Measurements from ENCODE around the gene RASSF8. TPM values are rescaled to one million over a fixed set of nuclear protein-coding genes. Genes with fewer than 3 reads are reported as not detected.
A peak's percentile ranks its signal among the peaks of the same experiment; 100 is the strongest.

Gene RASSF8
- total and polyA plus RNA-seq, 4 experiments from 2014 or later = not detected

- H3K4me1 ChIP-seq (ENCODE audit: insufficient read depth, low read length) = no peaks in the 10 kb centered on the region
- H3K36me3 Mint-ChIP-seq = no peaks in the 10 kb centered on the region
- no peaks in the 10 kb centered on the region for H3K27me3 ChIP-seq (ENCODE audit: insufficient read depth, low read length)
- peaks cover 4 to 5% of the 10 kb centered on the region in 2 donors for H3K27me3 Mint-ChIP-seq
- no peaks in the 10 kb centered on the region for H3K9me3 Mint-ChIP-seq
- intact Hi-C loops (cut with micrococcal nuclease) = no loop called here
- H3K27ac ChIP-seq (ENCODE audit: low read depth, low read length) = no peak overlapping the region
- H3K4me3 Mint-ChIP-seq = no peak overlapping the region
- ChIA-PET CTCF (ENCODE audit: partially characterized antibody) (no interaction called here), POLR2A (ENCODE audit: partially characterized antibody) (no interaction called here)
- peaks cover 0 to 1% (median 0%) of the 10 kb centered on the region in 4 donors for H3K4me1 Mint-ChIP-seq
- no peak overlapping the region for H3K27ac Mint-ChIP-seq
- DNase-seq = no peak
- no peaks in the 10 kb centered on the region for H3K9me3 ChIP-seq (ENCODE audit: control insufficient read depth in 1 of 2, low read length in 2 of 2)
- H3K36me3 ChIP-seq (ENCODE audit: insufficient read depth, low read length) = no peaks in the 10 kb centered on the region
- no peak overlapping the region for H3K4me3 ChIP-seq (ENCODE audit: low read length in 2 of 2)
Observed at GRCh38 chr12:26095186-26095585, 136.7 kb downstream of the RASSF8 start.

GRCh38 chr12:26096036-26096435 is 137.6 kb downstream of the RASSF8 start:
- Mint-ChIP-seq H3K27me3 (peaks cover 5 to 6% of the 10 kb centered on the region in 2 donors), H3K27ac (no peak overlapping the region), H3K4me1 (peaks cover 0 to 1% (median 0%) of the 10 kb centered on the region in 4 donors), H3K36me3 (no peaks in the 10 kb centered on the region), H3K4me3 (no peak overlapping the region), H3K9me3 (no peaks in the 10 kb centered on the region)
- H3K27me3 ChIP-seq (ENCODE audit: insufficient read depth, low read length) = no peaks in the 10 kb centered on the region
- no peaks in the 10 kb centered on the region for H3K9me3 ChIP-seq (ENCODE audit: control insufficient read depth in 1 of 2, low read length in 2 of 2)
- no peaks in the 10 kb centered on the region for H3K36me3 ChIP-seq (ENCODE audit: insufficient read depth, low read length)
- H3K27ac ChIP-seq (ENCODE audit: low read depth, low read length) = no peak overlapping the region
- CTCF ChIA-PET (ENCODE audit: partially characterized antibody) = interaction anchor here (1.3 kb wide), 1 partner anchor 23 kb away, joined by 7 read pairs; no protein-coding TSS in a partner anchor
- POLR2A ChIA-PET (ENCODE audit: partially characterized antibody) = no interaction called here
- no peak overlapping the region for H3K4me3 ChIP-seq (ENCODE audit: low read length in 2 of 2)
- intact Hi-C loops (cut with micrococcal nuclease) = loop anchor here (2.0 kb wide), 2 partner anchors 27 to 919 kb away; partner anchors contain the start of gene TM7SF3
- DNase-seq = no peak
- no peaks in the 10 kb centered on the region for H3K4me1 ChIP-seq (ENCODE audit: insufficient read depth, low read length)

- no peak overlapping the region for H3K27ac Mint-ChIP-seq
- H3K27me3 Mint-ChIP-seq = peaks cover 7 to 9% of the 10 kb centered on the region in 2 donors
- POLR2A ChIA-PET (ENCODE audit: partially characterized antibody) = interaction anchor here (0.7 kb wide), 1 partner anchor 512 kb away, joined by 3 read pairs; no protein-coding TSS in a partner anchor
- H3K36me3 Mint-ChIP-seq = no peaks in the 10 kb centered on the region
- peaks cover 0 to 1% (median 0%) of the 10 kb centered on the region in 4 donors for H3K4me1 Mint-ChIP-seq
- Histone ChIP-seq H3K9me3 (ENCODE audit: control insufficient read depth in 1 of 2, low read length in 2 of 2) (no peaks in the 10 kb centered on the region), H3K27me3 (ENCODE audit: insufficient read depth, low read length) (no peaks in the 10 kb centered on the region), H3K4me1 (ENCODE audit: insufficient read depth, low read length) (no peaks in the 10 kb centered on the region), H3K4me3 (ENCODE audit: low read length in 2 of 2) (no peak overlapping the region), H3K27ac (ENCODE audit: low read depth, low read length) (no peak overlapping the region), H3K36me3 (ENCODE audit: insufficient read depth, low read length) (no peaks in the 10 kb centered on the region)
- intact Hi-C loops (cut with micrococcal nuclease) = loop anchor here (1.0 to 2.0 kb wide), 5 partner anchors 26 to 1209 kb away; partner anchors contain the start of gene TM7SF3
- H3K4me3 Mint-ChIP-seq = no peak overlapping the region
- peak; percentile 48 to 54 (median 49) for DNase-seq
- CTCF ChIA-PET (ENCODE audit: partially characterized antibody) = interaction anchor here (0.7 to 1.8 kb wide), 11 partner anchors 9 to 788 kb away, joined by 3 to 12 read pairs (median 5); no protein-coding TSS in a partner anchor
- H3K9me3 Mint-ChIP-seq = no peaks in the 10 kb centered on the region
Observed at GRCh38 chr12:26097046-26097878, 138.8 kb downstream of the RASSF8 start.

- Mint-ChIP-seq H3K27me3 (peaks cover 14 to 17% of the 10 kb centered on the region in 2 donors), H3K4me3 (no peak overlapping the region), H3K4me1 (peaks cover 0 to 1% (median 0%) of the 10 kb centered on the region in 4 donors), H3K9me3 (no peaks in the 10 kb centered on the region), H3K27ac (no peak overlapping the region), H3K36me3 (no peaks in the 10 kb centered on the region)
- CTCF ChIA-PET (ENCODE audit: partially characterized antibody) = no interaction called here
- H3K27ac ChIP-seq (ENCODE audit: low read depth, low read length) = no peak overlapping the region
- no peak for DNase-seq
- no peaks in the 10 kb centered on the region for H3K36me3 ChIP-seq (ENCODE audit: insufficient read depth, low read length)
- no peaks in the 10 kb centered on the region for H3K27me3 ChIP-seq (ENCODE audit: insufficient read depth, low read length)
- POLR2A ChIA-PET (ENCODE audit: partially characterized antibody) = no interaction called here
- H3K4me1 ChIP-seq (ENCODE audit: insufficient read depth, low read length) = no peaks in the 10 kb centered on the region
- no peak overlapping the region for H3K4me3 ChIP-seq (ENCODE audit: low read length in 2 of 2)
- H3K9me3 ChIP-seq (ENCODE audit: control insufficient read depth in 1 of 2, low read length in 2 of 2) = no peaks in the 10 kb centered on the region
- intact Hi-C loops (cut with micrococcal nuclease) = no loop called here
Observed at GRCh38 chr12:26100666-26101349, 142.3 kb downstream of the RASSF8 start.

GRCh38 chr12:26101350-26101734 is 142.9 kb downstream of the RASSF8 start:
- no peak for DNase-seq
- Mint-ChIP-seq H3K27ac (no peak overlapping the region), H3K9me3 (no peaks in the 10 kb centered on the region), H3K4me3 (no peak overlapping the region), H3K36me3 (no peaks in the 10 kb centered on the region), H3K27me3 (peaks cover 14 to 19% of the 10 kb centered on the region in 2 donors), H3K4me1 (peaks cover 0 to 1% (median 0%) of the 10 kb centered on the region in 4 donors)
- POLR2A ChIA-PET (ENCODE audit: partially characterized antibody) = no interaction called here
- CTCF ChIA-PET (ENCODE audit: partially characterized antibody) = no interaction called here
- no peak overlapping the region for H3K4me3 ChIP-seq (ENCODE audit: low read length in 2 of 2)
- no peaks in the 10 kb centered on the region for H3K9me3 ChIP-seq (ENCODE audit: control insufficient read depth in 1 of 2, low read length in 2 of 2)
- no peaks in the 10 kb centered on the region for H3K36me3 ChIP-seq (ENCODE audit: insufficient read depth, low read length)
- no peak overlapping the region for H3K27ac ChIP-seq (ENCODE audit: low read depth, low read length)
- no peaks in the 10 kb centered on the region for H3K4me1 ChIP-seq (ENCODE audit: insufficient read depth, low read length)
- intact Hi-C loops (cut with micrococcal nuclease) = no loop called here
- H3K27me3 ChIP-seq (ENCODE audit: insufficient read depth, low read length) = no peaks in the 10 kb centered on the region

- intact Hi-C loops (cut with micrococcal nuclease) = no loop called here
- Mint-ChIP-seq H3K27ac (no peak overlapping the region), H3K4me3 (no peak overlapping the region), H3K4me1 (peaks cover 0 to 1% (median 0%) of the 10 kb centered on the region in 4 donors), H3K36me3 (no peaks in the 10 kb centered on the region), H3K27me3 (peaks cover 14 to 19% of the 10 kb centered on the region in 2 donors), H3K9me3 (no peaks in the 10 kb centered on the region)
- H3K27ac ChIP-seq (ENCODE audit: low read depth, low read length) = no peak overlapping the region
- no peaks in the 10 kb centered on the region for H3K27me3 ChIP-seq (ENCODE audit: insufficient read depth, low read length)
- no peak for DNase-seq
- ChIA-PET POLR2A (ENCODE audit: partially characterized antibody) (no interaction called here), CTCF (ENCODE audit: partially characterized antibody) (interaction anchor here (1.3 to 1.5 kb wide), 2 partner anchors 8 to 10 kb away, joined by 4 read pairs; no protein-coding TSS in a partner anchor)
- H3K36me3 ChIP-seq (ENCODE audit: insufficient read depth, low read length) = no peaks in the 10 kb centered on the region
- no peaks in the 10 kb centered on the region for H3K4me1 ChIP-seq (ENCODE audit: insufficient read depth, low read length)
- H3K9me3 ChIP-seq (ENCODE audit: control insufficient read depth in 1 of 2, low read length in 2 of 2) = no peaks in the 10 kb centered on the region
- H3K4me3 ChIP-seq (ENCODE audit: low read length in 2 of 2) = no peak overlapping the region
Observed at GRCh38 chr12:26101763-26102162, 143.3 kb downstream of the RASSF8 start.

- H3K36me3 Mint-ChIP-seq = no peaks in the 10 kb centered on the region
- intact Hi-C loops (cut with micrococcal nuclease) = no loop called here
- no peak overlapping the region for H3K4me3 Mint-ChIP-seq
- H3K27ac ChIP-seq (ENCODE audit: low read depth, low read length) = no peak overlapping the region
- ChIA-PET CTCF (ENCODE audit: partially characterized antibody) (interaction anchor here (1.3 to 1.5 kb wide), 2 partner anchors 9 to 11 kb away, joined by 4 read pairs; no protein-coding TSS in a partner anchor), POLR2A (ENCODE audit: partially characterized antibody) (no interaction called here)
- H3K9me3 ChIP-seq (ENCODE audit: control insufficient read depth in 1 of 2, low read length in 2 of 2) = no peaks in the 10 kb centered on the region
- peaks cover 4% of the 10 kb centered on the region for H3K27me3 ChIP-seq (ENCODE audit: insufficient read depth, low read length)
- no peaks in the 10 kb centered on the region for H3K9me3 Mint-ChIP-seq
- H3K36me3 ChIP-seq (ENCODE audit: insufficient read depth, low read length) = no peaks in the 10 kb centered on the region
- H3K4me1 ChIP-seq (ENCODE audit: insufficient read depth, low read length) = no peaks in the 10 kb centered on the region
- H3K27ac Mint-ChIP-seq = no peak overlapping the region
- no peaks in the 10 kb centered on the region for H3K4me1 Mint-ChIP-seq
- peaks cover 14 to 24% of the 10 kb centered on the region in 2 donors for H3K27me3 Mint-ChIP-seq
- no peak overlapping the region for H3K4me3 ChIP-seq (ENCODE audit: low read length in 2 of 2)
- no peak for DNase-seq
Observed at GRCh38 chr12:26102953-26103352, 144.5 kb downstream of the RASSF8 start.
